WTC11 (cell line): ENCODE data around the gene B3GNT9. TPM values are rescaled to one million over a fixed set of nuclear protein-coding genes. Genes with fewer than 3 reads are reported as not detected.

Experiments used
- ATAC-seq: fragments of 200-7000 bp; cut with Tn5 transposase; 2 replicates; pipeline ENCODE4 v1.10.0; 2021; ENCODE audit warnings: mild to moderate bottlenecking, moderate library complexity
- CTCF ChIA-PET: fragments of 300-600 bp; sonication (Branson Sonifier 250); formaldehyde crosslinking; loops from one replicate; lab custom pipeline; 2021; ENCODE audit warnings: antibody characterized with exemption; lab: Charles Lee
- POLR2A ChIA-PET: fragments of 350-600 bp; sonication (Branson Sonifier 250); formaldehyde crosslinking; loops from one replicate; lab custom pipeline; 2021; ENCODE audit warnings: antibody characterized with exemption; lab: Charles Lee
- DNase-seq: peaks from one replicate; pipeline ENCODE4 v3.0.0; 2021; ENCODE audit warnings: low spot score
- H3K27ac Mint-ChIP-seq: 2 replicates; pipeline ENCODE4 v1.8.0; 2021; ENCODE audit warnings: mixed read lengths
- H3K27me3 Mint-ChIP-seq: 2 replicates; pipeline ENCODE4 v1.8.0; 2021; ENCODE audit warnings: low read depth, mild to moderate bottlenecking, moderate library complexity, mixed read lengths
- H3K36me3 Mint-ChIP-seq: 2 replicates; pipeline ENCODE4 v1.8.0; 2021; ENCODE audit warnings: mixed read lengths
- H3K4me1 Mint-ChIP-seq: 2 replicates; pipeline ENCODE4 v1.8.0; 2022; ENCODE audit warnings: mixed read lengths
- H3K4me3 Mint-ChIP-seq: 2 replicates; pipeline ENCODE4 v1.8.0; 2021; ENCODE audit warnings: mild to moderate bottlenecking, moderate library complexity, mixed read lengths
- H3K9me3 Mint-ChIP-seq: 2 replicates; pipeline ENCODE4 v1.8.0; 2021; ENCODE audit warnings: mixed read lengths
- ATF3 ChIP-seq: sonication (generic); formaldehyde crosslinking; conservative IDR thresholded peaks from 2 replicates; pipeline ENCODE4 v1.8.1; 2022; ENCODE audit warnings: mild to moderate bottlenecking, missing genetic modification reagents
- CTCF ChIP-seq: fragments of 200-600 bp; IDR thresholded peaks from 2 replicates; pipeline ENCODE4 v1.8.0; 2022; ENCODE audit warnings: antibody characterized with exemption
- GTF2I ChIP-seq: fragments of 250-450 bp; sonication (Bioruptor Pico); conservative IDR thresholded peaks from 2 replicates; pipeline ENCODE4 v1.4.0; 2021; ENCODE audit warnings: mild to moderate bottlenecking
- KAT7 ChIP-seq: sonication (generic); formaldehyde crosslinking; IDR thresholded peaks from 2 replicates; pipeline ENCODE4 v1.8.1; 2023; ENCODE audit warnings: missing genetic modification reagents, mild to moderate bottlenecking, borderline replicate concordance
- MAX ChIP-seq: sonication (generic); formaldehyde crosslinking; IDR thresholded peaks from 2 replicates; pipeline ENCODE4 v1.8.0; 2022; ENCODE audit warnings: mild to moderate bottlenecking, missing genetic modification reagents
- NFYB ChIP-seq: sonication (generic); formaldehyde crosslinking; conservative IDR thresholded peaks from 2 replicates; pipeline ENCODE4 v1.8.0; 2022; ENCODE audit warnings: low read depth, missing genetic modification reagents
- PRDM15 ChIP-seq: sonication (generic); formaldehyde crosslinking; IDR thresholded peaks from 2 replicates; pipeline ENCODE4 v1.8.0; 2022; ENCODE audit warnings: missing genetic modification reagents
- SOX15 ChIP-seq: fragments of 250-450 bp; sonication (Bioruptor Pico); IDR thresholded peaks from 2 replicates; pipeline ENCODE4 v1.9.0; 2021; ENCODE audit warnings: mild to moderate bottlenecking
- SP1 ChIP-seq: sonication (generic); formaldehyde crosslinking; conservative IDR thresholded peaks from 2 replicates; pipeline ENCODE4 v1.8.1; 2022; ENCODE audit warnings: missing genetic modification reagents
- TEAD1 ChIP-seq: sonication (generic); formaldehyde crosslinking; IDR thresholded peaks from 2 replicates; pipeline ENCODE4 v1.8.0; 2022; ENCODE audit warnings: mild to moderate bottlenecking, missing genetic modification reagents
- USF1 ChIP-seq: sonication (generic); formaldehyde crosslinking; IDR thresholded peaks from 2 replicates; pipeline ENCODE4 v1.8.0; 2022; ENCODE audit warnings: mild to moderate bottlenecking, missing genetic modification reagents
- USF2 ChIP-seq: sonication (generic); formaldehyde crosslinking; IDR thresholded peaks from 2 replicates; pipeline ENCODE4 v1.8.1; 2023; ENCODE audit warnings: mild to moderate bottlenecking, missing genetic modification reagents, moderate library complexity
- ZBTB43 ChIP-seq: sonication (generic); formaldehyde crosslinking; IDR thresholded peaks from 2 replicates; pipeline ENCODE4 v1.8.1; 2023; ENCODE audit warnings: mild to moderate bottlenecking, missing genetic modification reagents
- ZNF138 ChIP-seq: sonication (generic); formaldehyde crosslinking; conservative IDR thresholded peaks from 2 replicates; pipeline ENCODE4 v1.8.1; 2022; ENCODE audit warnings: mild to moderate bottlenecking, moderate library complexity, missing genetic modification reagents
- ZNF263 ChIP-seq: sonication (generic); formaldehyde crosslinking; IDR thresholded peaks from 2 replicates; pipeline ENCODE4 v1.8.1; 2022; ENCODE audit warnings: low read depth, mild to moderate bottlenecking, moderate library complexity, missing genetic modification reagents
- total RNA-seq: library from RNA; stranded (reverse); gene quantifications from 3 replicates; pipeline ENCODE4 v1.2.3, GENCODE V29; 2021

B3GNT9 gene
- total RNA-seq, 1 experiment from 2014 or later: 6.4 TPM

GRCh38 chr16:67177743-67178699, 27.2 kb upstream of the B3GNT9 start (continued):
- TF ChIP-seq USF2 (CRISPR knock-in tag): 0 out of 2 replicates have a peak, but pooled peaks have one; percentile 19
- no peak for TF ChIP-seq ZNF263 (CRISPR knock-in tag)
- TF ChIP-seq ZNF138 (CRISPR knock-in tag): peak; percentile 90; the same call in 1 of the 2 replicates

- H3K4me1 Mint-ChIP-seq: peaks cover 24% of the 10 kb centered on the region
- no peak overlapping the region for H3K27ac Mint-ChIP-seq
- ChIA-PET POLR2A (no interaction called here), CTCF (interaction anchor here (1.7 to 15.6 kb wide), 4 partner anchors 8 to 70 kb away, joined by 3 to 386 read pairs (median 21); partner anchors contain the start of genes B3GNT9, FBXL8 and TRADD)
- ATAC-seq: no peak
- H3K36me3 Mint-ChIP-seq: peaks cover 3% of the 10 kb centered on the region; the same call in 1 of the 2 replicates
- no peak for TF ChIP-seq MAX (CRISPR knock-in tag)
- TF ChIP-seq ATF3 (CRISPR knock-in tag): no peak
- no peak for TF ChIP-seq ZBTB43 (CRISPR knock-in tag)
- no peak for TF ChIP-seq SOX15
- no peak for TF ChIP-seq TEAD1 (CRISPR knock-in tag)
- TF ChIP-seq GTF2I (CRISPR knock-in tag): no peak
- no peak for TF ChIP-seq CTCF
- no peak for TF ChIP-seq KAT7 (CRISPR knock-in tag)
- TF ChIP-seq NFYB (CRISPR knock-in tag): no peak
- H3K4me3 Mint-ChIP-seq: no peak overlapping the region
- DNase-seq: no peak
- H3K27me3 Mint-ChIP-seq: peaks cover 68% of the 10 kb centered on the region
- H3K9me3 Mint-ChIP-seq: no peaks in the 10 kb centered on the region
Measured at GRCh38 chr16:67176662-67177061, 25.9 kb upstream of the B3GNT9 start.

- no peak overlapping the region for H3K27ac Mint-ChIP-seq
- peaks cover 81% of the 10 kb centered on the region for H3K27me3 Mint-ChIP-seq
- CTCF ChIA-PET: interaction anchor here (0.5 to 15.6 kb wide), 11 partner anchors 9 to 691 kb away, joined by 3 to 386 read pairs (median 4); partner anchors contain the start of genes B3GNT9, ELMO3, FBXL8 and FHOD1
- no peak for ATAC-seq
- peak overlapping the region; percentile 37 for H3K4me3 Mint-ChIP-seq
- TF ChIP-seq SP1: 0 out of 2 replicates have a peak, but pooled peaks have one; percentile 2
- peak; percentile 49; the same call in 1 of the 2 replicates for TF ChIP-seq PRDM15
- TF ChIP-seq ZBTB43 (CRISPR knock-in tag): 0 out of 2 replicates have a peak, but pooled peaks have one; percentile 23
- TF ChIP-seq USF1 (CRISPR knock-in tag): no peak
- POLR2A ChIA-PET: interaction anchor here (1.1 to 1.6 kb wide), 4 partner anchors 10 to 52 kb away, joined by 3 to 6 read pairs (median 4); partner anchors contain the start of genes FBXL8, TMEM208 and TRADD
- H3K9me3 Mint-ChIP-seq: no peaks in the 10 kb centered on the region
- DNase-seq: no peak
- H3K4me1 Mint-ChIP-seq: peaks cover 34% of the 10 kb centered on the region
- H3K36me3 Mint-ChIP-seq: peaks cover 3% of the 10 kb centered on the region; the same call in 1 of the 2 replicates
Measured at GRCh38 chr16:67174706-67175231, 24.0 kb upstream of the B3GNT9 start.
